Lower lobe of right lung (tissue), 2 donors: ENCODE measurements around the gene INO80. TPM values are rescaled to one million over a fixed set of nuclear protein-coding genes. Genes with fewer than 3 reads are reported as not detected.

ENCODE experiments used
- ATAC-seq, 2 donors: fragments of 200-7000 bp; cut with Tn5 transposase; one replicate each; pipeline ENCODE4 v1.9.1; 2020 to 2022; ENCODE audit warnings: mild to moderate bottlenecking in 2 of 2, moderate library complexity in 2 of 2
- DNase-seq: peaks from one replicate; pipeline ENCODE4 v3.0.0-alpha.2; 2020
- H3K27ac ChIP-seq: fragments of 200-600 bp; one replicate; pipeline ENCODE4 v1.8.0; 2022
- H3K27me3 ChIP-seq: fragments of 200-600 bp; one replicate; pipeline ENCODE4 v1.8.0; 2022; ENCODE audit warnings: low read depth
- H3K36me3 ChIP-seq: fragments of 200-600 bp; one replicate; pipeline ENCODE4 v1.8.0; 2022; ENCODE audit warnings: mild to moderate bottlenecking
- H3K4me1 ChIP-seq: fragments of 200-600 bp; one replicate; pipeline ENCODE4 v1.8.0; 2022
- H3K4me3 ChIP-seq: fragments of 200-600 bp; one replicate; pipeline ENCODE4 v1.8.0; 2022; ENCODE audit warnings: mild to moderate bottlenecking
- H3K9me3 ChIP-seq: fragments of 200-600 bp; one replicate; pipeline ENCODE4 v1.8.0; 2022
- CTCF ChIP-seq: fragments of 200-600 bp; IDR thresholded peaks from one replicate; pipeline ENCODE4 v1.8.0; 2022; ENCODE audit warnings: antibody characterized with exemption, mild to moderate bottlenecking
- intact Hi-C: fragments of 100-400 bp; cut with DNase I; formaldehyde crosslinking; loops from one replicate; pipeline ENCODE4 v1.11.0; 2022
- total RNA-seq: library from RNA; stranded (reverse); fragmentation: NEBNext Ultra II Directional; extraction: Animal tissue kit (Norgen Biotek cat#: 25700); gene quantifications from one replicate; pipeline ENCODE4 v1.2.1, GENCODE V29; 2021
- donor health status: DM: no; HTN: yes; CAD: no; lungs with severe emphysema.

Gene INO80
- total RNA-seq, 1 donor from 2014 or later, result 25.0 TPM

DNA sequence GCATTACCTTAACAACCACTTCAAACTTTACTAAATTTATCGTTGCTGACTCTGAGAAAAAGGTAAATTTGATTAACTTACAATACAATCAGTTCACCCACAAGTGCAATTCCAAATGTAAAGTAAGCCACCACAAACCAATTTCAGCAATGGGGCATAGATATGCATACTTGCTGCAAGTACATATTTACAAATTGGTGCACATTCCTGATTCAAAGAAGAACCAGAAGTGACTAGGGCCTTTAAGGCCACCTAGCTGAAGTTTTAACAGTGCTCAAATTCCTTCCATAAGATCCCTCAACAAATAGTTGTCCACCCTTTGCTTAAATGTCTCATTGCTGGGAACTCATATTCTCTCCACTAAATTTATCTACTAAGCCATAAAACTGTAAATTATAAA lies 67.2 kb downstream of the INO80 start:
- no peak overlapping the region for H3K4me3 ChIP-seq
- intact Hi-C loops, result no loop called here
- H3K27ac ChIP-seq, result no peak overlapping the region
- DNase-seq (no peak), ATAC-seq (no peak)
- no peaks in the 10 kb centered on the region for H3K4me1 ChIP-seq
- H3K36me3 ChIP-seq, result peaks cover 98% of the 10 kb centered on the region
- TF ChIP-seq CTCF, result no peak
- H3K9me3 ChIP-seq, result no peaks in the 10 kb centered on the region
- no peaks in the 10 kb centered on the region for H3K27me3 ChIP-seq

DNA sequence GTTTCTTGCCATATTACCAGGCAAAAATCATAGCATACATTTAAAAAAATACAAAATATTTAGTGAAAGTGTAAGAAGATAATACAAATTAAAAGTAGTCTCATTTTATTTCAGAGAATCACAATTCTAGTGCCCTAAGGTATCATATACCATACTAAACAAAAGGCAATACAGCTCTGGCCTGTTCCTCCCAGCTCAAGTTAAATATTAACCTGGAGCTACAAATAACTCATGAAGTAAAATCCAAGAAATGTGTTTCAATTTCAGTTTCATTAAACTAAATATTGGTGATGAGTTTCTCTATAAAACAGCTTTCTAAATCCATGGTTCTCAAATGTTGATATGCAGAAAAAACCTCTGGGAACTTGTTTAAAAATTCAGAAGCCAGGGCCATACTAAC lies 67.7 kb downstream of the INO80 start:
- H3K4me3 ChIP-seq, result no peak overlapping the region
- intact Hi-C loops, result no loop called here
- ATAC-seq (no peak), DNase-seq (no peak)
- no peaks in the 10 kb centered on the region for H3K27me3 ChIP-seq
- no peak for TF ChIP-seq CTCF
- H3K9me3 ChIP-seq, result no peaks in the 10 kb centered on the region
- no peaks in the 10 kb centered on the region for H3K4me1 ChIP-seq
- peaks cover 98% of the 10 kb centered on the region for H3K36me3 ChIP-seq
- no peak overlapping the region for H3K27ac ChIP-seq

- peaks cover 98% of the 10 kb centered on the region for H3K36me3 ChIP-seq
- no peak overlapping the region for H3K4me3 ChIP-seq
- DNase-seq (no peak), ATAC-seq (no peak)
- intact Hi-C loops, result no loop called here
- no peaks in the 10 kb centered on the region for H3K27me3 ChIP-seq
- peaks cover 6% of the 10 kb centered on the region for H3K4me1 ChIP-seq
- no peaks in the 10 kb centered on the region for H3K9me3 ChIP-seq
- H3K27ac ChIP-seq, result no peak overlapping the region
- TF ChIP-seq CTCF, result no peak
Measured at GRCh38 chr15:41047474-41047873, 68.6 kb downstream of the INO80 start.

DNA sequence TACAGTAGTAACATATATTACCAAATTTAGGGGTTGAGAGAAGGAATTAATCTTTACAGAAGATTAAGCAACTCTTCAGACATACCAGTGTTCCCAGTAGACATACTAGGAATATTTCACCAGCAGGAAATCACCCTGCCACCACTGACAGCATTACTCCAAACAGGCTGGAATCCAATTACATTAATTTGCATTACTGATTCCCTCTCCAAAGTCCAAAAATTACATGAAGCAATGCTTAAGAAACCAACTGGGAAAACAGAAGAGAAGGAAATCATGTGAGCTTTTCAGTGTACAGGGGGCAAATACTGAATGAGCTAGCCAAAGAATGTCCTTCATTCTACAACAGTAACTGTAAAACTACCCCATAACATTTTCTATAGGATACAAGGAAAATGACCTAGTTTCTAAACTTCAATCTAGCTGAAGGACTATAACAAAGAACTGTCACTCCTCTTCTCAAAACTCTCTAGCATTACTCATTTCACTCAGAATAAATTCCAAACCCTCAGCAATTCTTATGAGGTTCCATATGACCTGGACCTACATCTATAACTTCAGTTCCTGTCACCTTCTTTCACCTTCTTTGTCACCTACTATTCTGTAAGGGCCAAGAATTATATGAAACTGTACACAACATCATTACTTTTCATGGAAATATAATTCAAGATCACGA lies 72.7 kb downstream of the INO80 start:
- Histone ChIP-seq H3K4me1 (peaks cover 6% of the 10 kb centered on the region), H3K27ac (no peak overlapping the region), H3K4me3 (no peak overlapping the region), H3K9me3 (no peaks in the 10 kb centered on the region), H3K27me3 (no peaks in the 10 kb centered on the region), H3K36me3 (peaks cover 93% of the 10 kb centered on the region)
- intact Hi-C loops, result no loop called here
- ATAC-seq (peak in 1 of 2 donors; percentile 18), DNase-seq (no peak)
- no peak for TF ChIP-seq CTCF

- H3K4me3 ChIP-seq, result no peak overlapping the region
- H3K4me1 ChIP-seq, result peaks cover 6% of the 10 kb centered on the region
- H3K36me3 ChIP-seq, result peaks cover 88% of the 10 kb centered on the region
- TF ChIP-seq CTCF, result no peak
- intact Hi-C loops, result no loop called here
- H3K27me3 ChIP-seq, result no peaks in the 10 kb centered on the region
- ATAC-seq, result no peak
- DNase-seq, result no peak
- H3K9me3 ChIP-seq, result no peaks in the 10 kb centered on the region
- H3K27ac ChIP-seq, result no peak overlapping the region
Measured at GRCh38 chr15:41042851-41043250, 73.2 kb downstream of the INO80 start.
